ENCODE results near the gene ZC3H12C. TPM values are rescaled to one million over a fixed set of nuclear protein-coding genes. Genes with fewer than 3 reads are reported as not detected.
A peak's percentile ranks its signal among the peaks of the same experiment; 100 is the strongest.

The ZC3H12C gene
- total and polyA plus RNA-seq, 10 of the 15 experiments (the other 5 are each of a cell fraction or from before 2014, with no cell fraction given): 0.31 to 31.0 (median 3.7) TPM

- TF ChIP-seq KLF5 (IDR thresholded peaks at IDR 0.05; ENCODE audit: partially characterized antibody) (no peak), CHD4 (IDR thresholded peaks at IDR 0.05) (no peak), EP300 (IDR thresholded peaks at IDR 0.05; ENCODE audit: borderline replicate concordance in 1 of 2, control insufficient read depth in 1 of 2, low read depth in 2 of 2, low read length in 2 of 2) (0 out of 4 replicates have a peak, but pooled peaks of 1 of the 2 experiments have one; percentile 48), FOS (IDR thresholded peaks at IDR 0.05; ENCODE audit: borderline replicate concordance, extremely low read depth, insufficient read length) (no peak), SPI1 (IDR thresholded peaks at IDR 0.05; ENCODE audit: borderline replicate concordance, insufficient read depth, low read depth, low read length) (peak; percentile 27; the same call in 1 of the 2 replicates), RAD21 (IDR thresholded peaks at IDR 0.05; ENCODE audit: insufficient read depth, low read depth, low read length) (no peak), NFYB (IDR thresholded peaks at IDR 0.05; ENCODE audit: insufficient read depth, low read depth, low read length) (no peak), NFYA (IDR thresholded peaks at IDR 0.05; ENCODE audit: borderline replicate concordance, low read depth, low read length) (no peak), IKZF1 (conservative IDR thresholded peaks at IDR 0.05) (peak; percentile 45), PBX3 (IDR thresholded peaks at IDR 0.05; ENCODE audit: insufficient replicate concordance, low read depth, low read length) (no peak), BCL3 (IDR thresholded peaks at IDR 0.05; ENCODE audit: borderline replicate concordance, insufficient read depth, low read depth, low read length, poor library complexity, severe bottlenecking) (no peak), TCF3 (IDR thresholded peaks at IDR 0.05; ENCODE audit: borderline replicate concordance, insufficient read depth, low read depth, low read length) (no peak), GABPA (IDR thresholded peaks at IDR 0.05; ENCODE audit: low read depth) (no peak), IRF4 (IDR thresholded peaks at IDR 0.05; ENCODE audit: low read depth, low read length) (no peak), IKZF2 (IDR thresholded peaks at IDR 0.05) (peak; percentile 34 to 61; a peak in 2 of 4 replicates), EZH2 (IDR thresholded peaks at IDR 0.05; ENCODE audit: borderline replicate concordance, control insufficient read depth, low read depth, low read length) (no peak), ATF2 (IDR thresholded peaks at IDR 0.05; ENCODE audit: low read length) (0 out of 2 replicates have a peak, but pooled peaks have one; percentile 14)
- TF ChIP-seq, protein P1, sequence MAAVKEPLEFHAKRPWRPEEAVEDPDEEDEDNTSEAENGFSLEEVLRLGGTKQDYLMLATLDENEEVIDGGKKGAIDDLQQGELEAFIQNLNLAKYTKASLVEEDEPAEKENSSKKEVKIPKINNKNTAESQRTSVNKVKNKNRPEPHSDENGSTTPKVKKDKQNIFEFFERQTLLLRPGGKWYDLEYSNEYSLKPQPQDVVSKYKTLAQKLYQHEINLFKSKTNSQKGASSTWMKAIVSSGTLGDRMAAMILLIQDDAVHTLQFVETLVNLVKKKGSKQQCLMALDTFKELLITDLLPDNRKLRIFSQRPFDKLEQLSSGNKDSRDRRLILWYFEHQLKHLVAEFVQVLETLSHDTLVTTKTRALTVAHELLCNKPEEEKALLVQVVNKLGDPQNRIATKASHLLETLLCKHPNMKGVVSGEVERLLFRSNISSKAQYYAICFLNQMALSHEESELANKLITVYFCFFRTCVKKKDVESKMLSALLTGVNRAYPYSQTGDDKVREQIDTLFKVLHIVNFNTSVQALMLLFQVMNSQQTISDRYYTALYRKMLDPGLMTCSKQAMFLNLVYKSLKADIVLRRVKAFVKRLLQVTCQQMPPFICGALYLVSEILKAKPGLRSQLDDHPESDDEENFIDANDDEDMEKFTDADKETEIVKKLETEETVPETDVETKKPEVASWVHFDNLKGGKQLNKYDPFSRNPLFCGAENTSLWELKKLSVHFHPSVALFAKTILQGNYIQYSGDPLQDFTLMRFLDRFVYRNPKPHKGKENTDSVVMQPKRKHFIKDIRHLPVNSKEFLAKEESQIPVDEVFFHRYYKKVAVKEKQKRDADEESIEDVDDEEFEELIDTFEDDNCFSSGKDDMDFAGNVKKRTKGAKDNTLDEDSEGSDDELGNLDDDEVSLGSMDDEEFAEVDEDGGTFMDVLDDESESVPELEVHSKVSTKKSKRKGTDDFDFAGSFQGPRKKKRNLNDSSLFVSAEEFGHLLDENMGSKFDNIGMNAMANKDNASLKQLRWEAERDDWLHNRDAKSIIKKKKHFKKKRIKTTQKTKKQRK (IDR thresholded peaks at IDR 0.05; ENCODE audit: low read depth, low read length): no peak
- TF ChIP-seq, protein P2, sequence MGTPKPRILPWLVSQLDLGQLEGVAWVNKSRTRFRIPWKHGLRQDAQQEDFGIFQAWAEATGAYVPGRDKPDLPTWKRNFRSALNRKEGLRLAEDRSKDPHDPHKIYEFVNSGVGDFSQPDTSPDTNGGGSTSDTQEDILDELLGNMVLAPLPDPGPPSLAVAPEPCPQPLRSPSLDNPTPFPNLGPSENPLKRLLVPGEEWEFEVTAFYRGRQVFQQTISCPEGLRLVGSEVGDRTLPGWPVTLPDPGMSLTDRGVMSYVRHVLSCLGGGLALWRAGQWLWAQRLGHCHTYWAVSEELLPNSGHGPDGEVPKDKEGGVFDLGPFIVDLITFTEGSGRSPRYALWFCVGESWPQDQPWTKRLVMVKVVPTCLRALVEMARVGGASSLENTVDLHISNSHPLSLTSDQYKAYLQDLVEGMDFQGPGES (IDR thresholded peaks at IDR 0.05): no peak
Observed at GRCh38 chr11:110097459-110098012, 4.3 kb downstream of the ZC3H12C start (continued).
